Right lobe of liver (tissue), 4 donors: ENCODE data around the gene C17orf113.

Experiments
- POLR2A ChIP-seq: fragments of 450-650 bp; IDR thresholded peaks from one replicate; pipeline ENCODE4 v1.6.1; 2017; ENCODE audit warnings: antibody characterized with exemption, mild to moderate bottlenecking
- TF ChIP-seq, protein P1 (sequence below), 4 donors: fragments of 200-600 bp in 3 of 4; fragments of 450-650 bp in 1 of 4; IDR thresholded peaks; one replicate each; pipeline versions ENCODE4 v1.5.1 to v1.8.0; 2016 to 2022; ENCODE audit warnings: antibody characterized with exemption in 4 of 4, mild to moderate bottlenecking in 2 of 4
- donor health status: DM: no; HTN: no; CAD: no.
- donor health status: DM: no; HTN: no; CAD: no.
- donor health status: DM: no; HTN: yes; CAD: no.

DNA sequence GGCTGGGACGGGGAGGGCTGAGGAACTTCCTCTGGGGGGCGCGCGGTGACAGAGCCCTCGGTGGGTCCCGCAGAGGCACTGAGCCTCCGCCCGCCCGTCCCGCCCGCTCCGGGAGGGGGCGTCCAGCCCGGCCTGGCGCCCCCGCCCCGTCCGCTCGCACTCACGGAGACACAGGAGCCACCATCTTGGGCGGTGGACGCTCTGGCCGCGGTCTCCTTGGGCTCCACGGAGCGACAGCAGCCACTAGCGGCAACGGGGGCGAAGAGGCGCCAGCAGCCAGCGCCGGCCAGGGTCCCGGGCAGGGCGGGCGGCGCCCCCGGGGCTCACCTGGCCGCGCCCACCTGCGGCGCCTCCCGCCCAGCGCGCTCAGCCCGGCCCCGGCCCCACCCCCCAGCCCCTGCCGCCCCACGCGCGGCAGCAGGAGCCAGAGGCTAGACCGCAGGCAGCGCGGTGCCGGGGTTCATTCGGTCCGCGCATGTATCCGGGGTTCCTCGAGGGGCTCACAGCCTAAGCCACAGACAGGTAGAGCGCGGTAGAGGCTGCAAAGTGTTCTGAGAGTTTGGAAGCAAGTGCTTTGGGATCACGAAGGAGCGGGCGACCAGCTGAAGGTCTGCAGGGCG lies at the start of gene C17orf113:
- no peak for TF ChIP-seq POLR2A
- TF ChIP-seq, protein P1, sequence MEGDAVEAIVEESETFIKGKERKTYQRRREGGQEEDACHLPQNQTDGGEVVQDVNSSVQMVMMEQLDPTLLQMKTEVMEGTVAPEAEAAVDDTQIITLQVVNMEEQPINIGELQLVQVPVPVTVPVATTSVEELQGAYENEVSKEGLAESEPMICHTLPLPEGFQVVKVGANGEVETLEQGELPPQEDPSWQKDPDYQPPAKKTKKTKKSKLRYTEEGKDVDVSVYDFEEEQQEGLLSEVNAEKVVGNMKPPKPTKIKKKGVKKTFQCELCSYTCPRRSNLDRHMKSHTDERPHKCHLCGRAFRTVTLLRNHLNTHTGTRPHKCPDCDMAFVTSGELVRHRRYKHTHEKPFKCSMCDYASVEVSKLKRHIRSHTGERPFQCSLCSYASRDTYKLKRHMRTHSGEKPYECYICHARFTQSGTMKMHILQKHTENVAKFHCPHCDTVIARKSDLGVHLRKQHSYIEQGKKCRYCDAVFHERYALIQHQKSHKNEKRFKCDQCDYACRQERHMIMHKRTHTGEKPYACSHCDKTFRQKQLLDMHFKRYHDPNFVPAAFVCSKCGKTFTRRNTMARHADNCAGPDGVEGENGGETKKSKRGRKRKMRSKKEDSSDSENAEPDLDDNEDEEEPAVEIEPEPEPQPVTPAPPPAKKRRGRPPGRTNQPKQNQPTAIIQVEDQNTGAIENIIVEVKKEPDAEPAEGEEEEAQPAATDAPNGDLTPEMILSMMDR (IDR thresholded peaks at IDR 0.05) = peak; percentile 22 to 51 (median 34)
